Right lung (tissue), 5 donors: Measurements from ENCODE around the gene WNK2. TPM values are rescaled to one million over a fixed set of nuclear protein-coding genes. Genes with fewer than 3 reads are reported as not detected.
"Not testable (repeated sequence)": the region's sequence is repeated elsewhere in the genome, so short reads cannot be mapped to it uniquely, and the experiment has no call there.

Experiments
- DNase-seq, 2 donors: peaks; one replicate each; pipeline ENCODE4 v3.0.0-alpha.2; 2013
- polyA plus RNA-seq, 5 donors: library from polyadenylated mRNA; unstranded; fragments of 120-200 nt; gene quantifications; one replicate each; pipeline versions ENCODE4 v1.2.1 to v1.2.3, GENCODE V29; 2013; ENCODE audit warnings: inconsistent platforms in 1 of 5, low replicate concordance in 1 of 5; ENCODE audit not compliant: insufficient read length in 5 of 5, insufficient read depth in 1 of 5

Gene WNK2
- polyA plus RNA-seq, 5 donors, result 4.2 to 8.0 (median 6.8) TPM

DNA sequence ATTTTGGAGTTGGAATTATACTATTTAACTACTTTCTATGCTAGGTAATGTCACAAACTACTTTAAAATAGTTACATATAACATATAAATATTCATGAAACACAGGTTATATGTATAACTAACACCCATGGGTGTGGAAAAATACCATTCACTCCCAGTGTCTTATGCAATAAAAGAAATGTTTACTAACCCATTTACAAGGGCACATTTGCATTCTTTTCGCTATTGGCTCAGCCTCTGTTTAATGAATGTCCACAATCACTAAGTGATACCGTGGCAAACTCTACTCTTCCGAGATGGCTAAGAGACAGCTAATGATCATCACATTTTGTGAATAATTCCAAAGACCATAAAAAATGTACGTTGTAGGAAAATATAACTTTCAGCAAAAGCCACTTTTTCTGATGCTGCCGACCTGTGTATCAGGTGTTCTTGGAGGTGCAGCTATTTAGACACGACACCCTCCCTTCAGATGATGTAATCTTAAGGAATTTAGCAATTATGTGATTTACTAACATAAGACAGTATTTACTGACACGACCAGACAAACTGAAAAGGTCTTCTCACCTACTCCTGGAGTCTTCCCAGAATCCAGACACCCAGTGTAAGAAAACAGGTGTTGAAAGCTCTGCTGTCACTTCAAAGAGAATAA, 145.8 kb downstream of the WNK2 start:
- no peak for DNase-seq

DNA sequence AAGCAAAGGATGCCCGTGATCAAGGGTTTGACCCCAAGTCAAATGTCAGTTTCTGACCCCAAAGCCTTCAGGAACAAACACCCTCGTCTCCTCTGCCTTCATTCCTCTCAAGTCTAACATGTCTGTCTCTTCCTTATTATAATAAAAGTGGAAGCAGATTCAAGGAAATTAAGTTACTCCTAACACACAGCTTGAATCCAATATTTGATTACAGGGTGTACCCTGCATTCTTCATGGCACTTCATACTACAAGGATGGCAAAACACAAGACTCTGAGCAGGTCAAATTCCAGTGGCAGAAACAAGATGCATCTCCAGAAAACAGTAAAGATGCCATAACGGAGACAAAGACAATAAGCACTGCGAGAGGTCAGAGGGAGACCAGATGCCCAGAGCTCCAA, 148.4 kb downstream of the WNK2 start:
- no peak for DNase-seq

DNA sequence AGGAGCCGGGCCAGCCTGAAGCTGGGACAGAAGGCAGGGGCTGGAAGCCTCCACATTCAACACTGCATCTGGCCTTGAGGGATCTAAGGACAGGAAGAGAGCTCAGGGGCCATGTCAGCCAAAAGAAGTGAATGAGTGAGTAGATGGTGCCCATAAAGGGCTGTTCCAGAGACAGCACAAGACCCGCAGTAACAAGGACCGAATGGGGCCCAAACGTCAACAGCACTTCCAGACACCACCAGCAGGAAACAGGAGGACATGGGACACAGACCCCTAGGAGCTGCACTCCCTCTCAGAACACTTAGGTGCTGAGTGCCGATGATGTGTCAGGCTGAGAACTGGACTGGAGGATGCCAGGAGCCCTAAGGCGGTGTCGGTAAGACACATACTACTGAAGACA, 152.8 kb downstream of the WNK2 start:
- no peak for DNase-seq

DNA sequence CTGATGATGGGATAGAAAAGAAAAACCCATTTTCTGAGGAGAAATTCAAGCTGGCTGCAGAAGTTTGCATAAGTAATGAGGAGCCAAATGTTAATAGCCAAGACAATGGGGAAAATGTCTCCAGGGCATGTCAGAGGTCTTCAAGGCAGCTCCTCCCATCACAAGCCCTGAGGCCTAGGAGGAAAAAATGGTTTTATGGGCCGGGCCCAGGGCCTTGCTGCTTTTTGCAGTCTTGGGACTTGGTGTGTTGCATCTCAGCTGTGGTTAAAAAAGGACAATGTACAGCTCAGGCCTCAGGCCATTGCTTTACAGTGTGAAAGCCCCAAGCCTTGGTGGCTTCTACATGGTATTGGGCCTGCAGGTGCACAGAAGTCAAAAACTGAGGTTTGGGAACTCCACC, 154.3 kb downstream of the WNK2 start:
- not testable (repeated sequence) for DNase-seq

DNA sequence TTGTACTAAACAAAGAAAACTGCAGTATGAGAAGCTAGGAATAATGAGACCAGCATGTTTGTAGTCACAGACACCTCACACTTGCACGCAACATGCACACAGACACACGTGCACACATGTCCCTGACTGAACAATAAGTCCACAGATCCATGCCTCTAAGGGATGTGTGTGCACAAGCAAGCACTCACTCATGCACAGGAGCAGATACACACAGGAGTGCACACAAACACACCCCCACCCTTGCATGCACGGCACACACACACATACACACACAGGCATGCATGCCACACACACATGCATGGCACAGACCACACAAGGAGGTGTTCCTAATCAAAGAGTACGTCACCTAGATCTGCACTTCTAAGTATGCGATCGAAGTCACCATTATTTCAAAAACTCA, 156.2 kb downstream of the WNK2 start:
- no peak for DNase-seq

DNA sequence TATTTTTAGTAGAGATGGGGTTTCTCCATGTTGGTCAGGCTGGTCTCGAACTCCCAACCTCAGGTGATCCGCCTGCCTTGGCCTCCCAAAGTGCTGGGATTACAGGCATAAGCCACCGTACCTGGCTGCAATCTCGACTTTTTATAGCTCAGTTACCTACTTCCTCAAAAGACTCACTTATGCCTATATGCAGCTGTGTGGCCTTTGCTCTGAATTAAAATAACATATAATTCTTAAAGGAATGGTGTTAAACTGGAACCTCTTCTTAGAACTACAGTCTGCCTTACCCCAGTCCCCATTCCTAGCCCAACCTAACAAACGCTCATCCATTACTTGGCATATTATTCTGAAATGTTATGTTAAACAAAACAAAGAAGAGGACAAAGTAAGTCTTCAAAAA, 157.9 kb downstream of the WNK2 start:
- DNase-seq, result not testable (repeated sequence)

DNA sequence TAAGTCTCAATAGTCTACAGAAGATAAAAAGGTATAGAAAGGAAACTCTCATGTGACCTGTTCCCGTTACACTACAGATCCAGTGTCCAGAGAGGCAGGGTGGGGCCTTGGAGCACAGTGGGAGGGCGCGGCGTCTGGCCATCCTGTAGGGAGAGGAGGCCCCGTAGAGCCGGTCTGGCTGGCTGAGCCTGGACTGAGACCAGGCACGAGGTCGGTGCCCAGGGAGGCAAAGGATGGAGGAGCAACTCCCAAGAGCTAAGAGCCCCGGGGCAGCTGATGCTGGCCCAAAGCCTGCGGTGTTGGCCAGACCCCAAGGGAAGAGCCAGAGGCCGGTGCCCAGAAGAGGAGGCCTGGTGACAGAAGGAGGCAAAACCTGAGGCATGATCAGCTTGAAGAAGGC, 158.5 kb downstream of the WNK2 start:
- DNase-seq, result not testable (repeated sequence)

DNA sequence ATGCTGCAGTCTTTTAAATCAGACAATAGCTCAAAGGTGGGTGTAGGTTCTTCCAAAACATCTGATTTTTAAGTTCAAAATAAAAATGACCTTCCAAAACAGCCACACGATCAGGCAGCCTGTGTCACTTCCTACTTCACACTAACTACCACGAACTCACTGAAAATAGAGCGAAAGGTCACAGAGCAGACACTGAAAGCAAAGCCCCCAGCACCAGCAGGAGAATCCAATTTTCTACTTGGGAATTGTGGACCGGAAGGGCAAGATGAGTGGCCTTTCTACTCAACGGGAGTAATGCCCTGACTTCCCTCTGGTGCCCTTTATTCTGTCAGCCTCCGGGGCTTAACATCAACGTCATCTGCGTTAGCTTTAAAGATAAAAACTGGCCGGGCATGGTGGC, 159.7 kb downstream of the WNK2 start:
- no peak for DNase-seq

DNA sequence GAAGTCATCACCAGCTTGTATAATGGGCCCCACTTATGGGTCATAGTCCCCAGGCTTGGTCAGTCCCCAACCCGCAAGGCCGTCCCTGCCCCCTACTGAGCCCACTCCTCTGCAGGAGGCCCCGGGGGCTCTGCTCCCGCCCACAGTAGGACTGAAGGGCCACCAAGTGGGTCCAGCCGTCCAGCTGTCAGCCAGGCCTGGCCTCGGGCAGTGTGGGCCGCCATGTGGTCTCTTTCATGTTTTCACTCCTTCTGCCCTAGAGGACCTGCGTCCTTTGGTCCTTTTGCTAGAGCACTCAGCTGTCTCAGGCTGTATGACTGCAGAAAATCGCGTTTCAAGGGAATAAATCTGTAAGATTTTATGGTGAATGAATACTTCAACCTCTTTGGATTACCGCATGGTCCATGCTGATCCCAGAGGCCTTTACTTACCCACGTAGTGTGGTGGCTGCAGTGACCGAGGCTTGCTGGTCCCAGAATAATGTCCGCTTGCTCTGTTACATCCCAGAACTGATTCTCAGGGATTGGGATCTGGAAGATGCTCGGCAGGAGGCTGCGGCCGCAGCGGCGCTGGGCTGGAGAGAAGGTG, 161.8 kb downstream of the WNK2 start:
- peak in 1 of 2 donors; percentile 14 for DNase-seq

DNA sequence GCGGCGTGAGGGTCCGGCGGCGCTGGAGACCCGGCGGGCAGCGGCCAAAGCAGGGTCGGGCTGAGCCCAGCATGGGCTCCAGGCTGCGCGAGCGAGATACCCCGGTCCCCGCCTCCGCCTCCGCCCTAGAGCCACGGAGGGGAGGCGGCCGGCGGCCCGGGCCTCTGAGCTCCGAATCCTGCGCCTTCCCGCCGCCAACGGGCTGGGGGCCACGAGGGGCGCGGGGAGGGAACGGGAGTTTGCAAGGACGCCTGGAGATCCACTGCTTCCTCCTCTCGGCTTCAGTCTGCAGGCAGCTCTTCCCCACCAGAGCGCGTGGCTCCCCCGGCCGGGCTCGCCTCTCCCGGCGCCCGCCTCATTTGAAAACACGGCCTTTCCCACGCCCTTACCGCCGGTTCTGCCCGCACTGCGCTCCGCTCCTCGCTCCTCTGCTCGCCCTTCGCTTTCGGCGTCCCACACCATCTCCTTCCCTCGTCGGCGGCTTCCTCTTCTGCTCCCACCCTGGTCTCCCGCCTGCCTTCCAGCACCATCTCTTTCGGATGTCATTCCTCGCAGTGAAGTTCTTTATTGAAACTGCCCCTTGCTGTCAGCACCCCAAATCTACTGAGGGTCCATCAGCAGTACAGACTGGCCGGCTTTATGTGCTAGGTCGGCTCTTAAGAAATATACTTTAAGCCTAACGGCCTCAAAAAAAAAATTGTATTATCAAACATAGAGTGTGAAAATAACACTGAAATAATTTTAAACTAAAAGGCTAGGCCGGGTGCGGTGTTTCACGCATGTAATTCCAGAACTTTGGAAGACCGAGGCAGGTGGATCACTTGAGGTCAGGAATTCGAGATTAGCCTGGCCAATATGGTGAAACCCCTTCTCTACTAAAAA, 162.5 kb downstream of the WNK2 start:
- DNase-seq, result peak; percentile 22 to 36

DNA sequence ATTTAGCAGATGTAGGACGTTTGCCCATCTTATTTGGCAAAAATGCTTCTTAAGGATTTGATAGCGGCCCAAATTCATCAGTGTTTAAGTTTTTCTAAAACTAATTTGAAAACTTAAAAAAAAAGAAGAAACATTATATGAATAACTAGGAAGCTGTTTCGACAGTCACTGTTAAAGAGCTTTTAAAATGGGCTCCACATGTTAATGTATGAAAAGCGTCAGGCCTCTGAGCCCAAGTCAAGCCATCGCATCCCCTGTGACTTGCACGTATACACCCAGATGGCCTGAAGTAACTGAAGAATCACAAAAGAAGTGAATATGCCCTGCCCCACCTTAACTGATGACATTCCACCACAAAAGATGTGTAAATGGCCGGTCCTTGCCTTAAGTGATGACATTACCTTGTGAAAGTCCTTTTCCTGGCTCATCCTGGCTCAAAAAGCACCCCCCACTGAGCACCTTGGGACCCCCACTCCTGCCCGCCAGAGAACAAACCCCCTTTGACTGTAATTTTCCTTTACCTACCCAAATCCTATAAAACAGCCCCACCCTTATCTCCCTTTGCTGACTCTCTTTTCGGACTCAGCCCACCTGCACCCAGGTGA, 163.5 kb downstream of the WNK2 start:
- DNase-seq, result not testable (repeated sequence)

DNA sequence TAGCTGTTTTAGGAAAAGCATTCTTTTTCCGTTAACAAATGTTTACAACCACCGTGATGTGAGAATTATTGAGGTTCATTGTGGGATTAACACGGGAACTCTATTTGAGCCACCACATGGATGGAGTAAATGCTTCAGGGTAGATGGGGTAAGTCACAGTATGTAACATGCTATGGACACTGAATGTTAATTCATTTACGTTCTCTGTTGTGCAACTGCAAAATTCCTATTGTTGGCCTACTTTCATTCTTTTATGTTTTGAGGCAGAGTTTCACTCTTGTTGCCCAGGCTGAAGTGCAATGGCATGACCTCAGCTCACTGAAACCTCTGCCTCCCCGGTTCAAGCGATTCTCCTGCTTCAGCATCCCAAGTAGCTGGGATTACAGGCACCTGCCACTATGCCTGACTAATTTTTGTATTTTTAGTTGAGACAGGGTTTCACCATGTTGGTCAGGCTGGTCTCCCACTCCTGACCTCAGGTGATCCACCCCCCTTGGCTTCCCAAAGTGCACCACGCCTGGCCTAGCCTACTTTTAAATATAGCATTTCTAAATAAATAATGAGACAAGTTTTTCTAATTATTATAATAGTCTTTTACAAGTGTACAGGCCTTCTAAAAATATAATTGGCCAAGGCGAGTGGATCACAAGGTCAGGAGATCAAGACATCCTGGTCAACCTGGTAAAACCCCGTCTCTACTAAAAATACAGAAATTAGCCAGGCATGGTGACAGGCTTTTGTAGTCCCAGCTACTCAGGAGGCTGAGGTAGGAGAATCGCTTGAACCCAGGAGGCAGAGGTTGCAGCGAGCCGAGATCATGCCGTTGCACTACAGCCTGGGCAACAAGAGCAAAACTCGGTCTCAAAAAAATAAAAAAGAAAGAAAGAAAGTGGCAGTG, 169.7 kb downstream of the WNK2 start:
- not testable (repeated sequence) for DNase-seq

DNA sequence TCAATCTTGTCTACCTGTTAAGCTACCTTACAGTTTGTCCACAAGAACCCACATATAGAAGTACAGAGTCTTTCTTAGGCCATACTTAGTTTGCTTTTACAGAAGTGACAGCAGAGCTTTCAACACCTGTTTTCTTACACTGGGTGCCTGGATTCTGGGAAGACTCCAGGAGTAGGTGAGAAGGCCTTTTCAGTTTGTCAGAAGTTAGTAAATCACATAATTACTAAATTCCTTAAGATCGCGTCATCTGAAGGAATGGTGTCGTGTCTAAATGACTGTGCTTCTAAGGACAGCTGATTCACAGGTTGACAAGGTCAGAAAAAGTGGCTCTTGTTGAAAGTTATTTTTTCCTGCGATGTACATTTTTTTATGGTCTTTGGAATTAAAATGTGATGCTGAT, 170.5 kb downstream of the WNK2 start:
- DNase-seq, result no peak

DNA sequence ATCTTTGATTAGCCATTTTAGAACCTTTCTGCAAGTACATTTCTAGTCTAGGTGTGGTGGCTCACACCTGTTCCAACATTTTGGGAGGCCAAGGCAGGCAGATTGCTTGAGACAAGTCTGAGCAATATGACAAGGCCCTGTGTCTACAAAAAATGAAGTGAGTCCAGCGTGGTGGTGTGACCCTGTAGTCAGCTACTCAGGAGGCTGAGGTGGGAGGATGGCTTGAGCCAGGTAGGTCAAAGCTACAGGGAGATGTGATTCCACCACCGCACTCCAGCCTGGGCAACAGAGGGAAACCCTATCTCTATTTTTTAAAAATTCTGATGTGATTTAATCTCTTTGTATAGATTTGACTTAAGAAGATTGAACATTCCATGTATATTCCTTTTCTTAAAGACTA, 171.9 kb downstream of the WNK2 start:
- no peak for DNase-seq

DNA sequence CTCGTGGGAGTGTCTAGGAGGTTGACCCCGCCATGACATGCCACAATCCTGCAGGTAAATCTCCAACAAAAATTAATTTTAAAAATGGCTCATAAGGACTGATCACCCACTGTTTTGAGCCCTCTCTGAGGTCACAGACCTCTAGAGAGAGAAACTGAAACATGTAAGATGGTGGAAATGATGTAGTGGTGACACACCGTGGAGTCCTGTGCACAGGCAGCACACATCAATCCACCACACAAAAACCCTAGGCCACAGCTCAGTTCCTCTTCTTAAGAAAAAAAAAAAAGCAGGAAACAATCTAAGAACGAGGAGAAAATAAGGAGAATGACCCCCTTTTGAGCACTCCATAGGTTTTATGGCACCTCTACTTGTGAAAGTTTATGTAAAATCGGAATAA, 173.7 kb downstream of the WNK2 start:
- DNase-seq, result no peak

DNA sequence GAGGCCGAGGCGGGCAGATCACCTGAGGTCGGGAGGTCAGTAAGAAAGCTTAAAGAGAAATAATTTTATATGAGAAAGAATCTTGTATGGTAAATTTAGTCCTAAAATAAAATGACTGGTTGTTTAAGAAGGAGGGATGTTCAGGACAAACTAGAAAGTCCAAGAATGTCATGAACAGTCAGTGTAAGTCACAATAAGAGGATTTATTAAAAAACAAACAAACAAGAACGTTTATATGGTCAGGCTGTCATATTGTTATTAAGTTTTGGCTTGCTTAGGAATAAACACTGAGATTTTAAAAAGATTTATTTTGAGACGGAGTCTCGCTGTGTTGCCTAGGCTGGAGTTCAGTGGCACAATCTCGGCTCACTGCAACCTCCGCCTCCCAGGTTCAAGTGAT, 176.0 kb downstream of the WNK2 start:
- DNase-seq, result not testable (repeated sequence)

DNA sequence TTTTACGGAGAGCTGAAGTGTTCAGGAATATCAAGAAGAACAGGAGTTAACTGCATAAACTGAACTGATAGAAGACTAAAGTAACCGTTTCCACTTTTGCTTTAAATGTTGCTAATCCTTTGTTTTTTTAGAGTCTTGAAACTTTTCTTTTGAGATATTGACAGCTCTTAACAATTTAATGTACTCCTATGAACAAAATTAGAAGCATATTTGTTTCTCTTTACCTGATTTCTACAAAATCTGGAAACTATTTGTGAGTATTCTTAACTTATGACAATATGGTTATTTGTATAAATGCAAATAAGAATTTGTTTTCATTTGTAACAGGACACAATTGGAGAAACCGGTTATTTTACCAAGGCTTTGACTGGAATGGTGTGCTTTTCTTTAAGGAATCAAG, 178.1 kb downstream of the WNK2 start:
- DNase-seq, result no peak

DNA sequence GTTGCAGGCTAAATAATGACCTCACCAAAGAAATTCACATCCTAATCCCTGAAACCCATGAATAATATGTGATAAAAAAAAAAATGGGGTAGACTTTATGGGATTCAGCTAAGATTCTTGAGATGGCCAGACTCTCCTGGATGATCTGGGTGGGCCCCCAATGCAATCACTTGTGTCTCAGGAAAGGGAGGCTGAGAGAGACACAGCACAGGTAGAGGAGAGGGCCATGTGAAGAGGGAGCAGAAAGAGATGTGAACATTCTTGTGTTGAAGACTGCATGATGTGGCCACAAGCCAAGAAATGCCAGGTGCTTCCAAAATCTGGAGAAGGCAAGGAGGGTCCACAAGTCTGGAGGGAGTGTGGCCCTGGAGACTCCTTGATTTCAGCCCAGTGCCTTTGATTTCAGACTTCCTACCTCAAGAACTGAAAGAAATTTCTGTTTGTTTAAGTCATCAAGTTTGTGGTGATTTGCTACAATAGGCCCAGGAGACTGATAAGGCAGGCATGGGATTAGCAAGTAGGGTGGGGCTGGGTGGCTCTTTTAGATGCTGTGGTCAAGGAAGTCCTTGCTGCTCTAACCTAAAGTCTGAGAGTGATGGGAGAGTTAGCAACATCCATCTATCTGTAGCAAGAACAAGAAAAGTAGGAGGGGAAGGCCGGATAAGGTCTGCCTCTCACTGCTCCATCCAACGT, 180.9 kb downstream of the WNK2 start:
- no peak for DNase-seq

DNA sequence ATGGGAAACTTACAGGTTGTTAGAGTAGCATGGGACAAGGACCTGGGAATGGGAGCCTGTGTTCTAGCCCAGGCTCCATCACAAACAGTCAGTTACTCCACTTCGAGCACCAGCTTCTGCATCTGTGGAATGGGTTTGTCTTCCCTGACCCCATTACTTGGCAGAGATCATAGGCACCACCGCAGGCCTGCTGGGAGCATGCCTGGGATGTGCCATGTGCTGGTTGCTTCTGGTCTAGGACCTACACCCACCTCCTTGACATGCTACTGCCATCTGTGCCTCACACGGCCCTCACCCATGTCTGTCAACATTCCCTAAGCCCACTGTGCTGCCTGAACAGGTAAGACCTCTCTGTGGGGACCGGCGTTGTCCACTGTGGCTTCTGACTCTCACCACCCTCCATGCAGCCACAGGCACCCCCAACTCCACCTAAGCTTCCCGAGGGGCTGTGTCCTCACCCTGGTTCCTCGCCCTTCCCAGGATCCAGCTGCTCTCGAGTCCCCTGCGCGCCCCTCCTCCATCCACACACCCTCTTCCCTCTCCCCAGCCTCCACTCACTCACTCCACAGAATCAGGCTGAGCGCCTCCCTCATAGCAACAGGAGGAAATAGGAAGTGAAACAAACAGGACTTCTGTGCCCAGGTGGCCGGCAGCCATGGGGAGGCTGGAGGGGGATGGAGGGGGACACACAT, 181.6 kb downstream of the WNK2 start:
- no peak for DNase-seq

DNA sequence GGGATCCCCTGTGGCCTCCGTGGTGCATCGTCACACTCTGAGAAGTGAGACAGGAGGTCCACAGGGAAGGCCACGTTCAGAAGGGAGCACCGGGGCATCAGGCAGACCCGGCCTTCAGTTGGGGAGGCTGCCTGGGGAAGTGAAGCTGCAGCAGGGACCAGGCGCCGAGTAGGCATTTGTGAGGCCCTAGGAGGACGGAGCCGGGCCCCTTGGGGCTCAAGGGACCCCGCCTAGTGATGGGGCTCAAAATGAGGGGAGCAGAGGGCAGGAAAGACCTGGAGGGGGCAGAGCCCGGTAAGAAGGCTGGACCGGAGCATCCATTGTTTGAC, 182.1 kb downstream of the WNK2 start:
- DNase-seq, result no peak
